Activated T-cell treated with anti-CD3 and anti-CD28 coated beads for 24 hours (primary cell): ENCODE measurements around the gene CD7.

Source experiments
- DNase-seq: peaks from one replicate; pipeline ENCODE4 v3.0.0-alpha.2; 2020; ENCODE audit warnings: low read depth

CD7 gene

GRCh38 chr17:82314727-82315605 is 2.4 kb downstream of the CD7 start:
- DNase-seq = no peak

DNA sequence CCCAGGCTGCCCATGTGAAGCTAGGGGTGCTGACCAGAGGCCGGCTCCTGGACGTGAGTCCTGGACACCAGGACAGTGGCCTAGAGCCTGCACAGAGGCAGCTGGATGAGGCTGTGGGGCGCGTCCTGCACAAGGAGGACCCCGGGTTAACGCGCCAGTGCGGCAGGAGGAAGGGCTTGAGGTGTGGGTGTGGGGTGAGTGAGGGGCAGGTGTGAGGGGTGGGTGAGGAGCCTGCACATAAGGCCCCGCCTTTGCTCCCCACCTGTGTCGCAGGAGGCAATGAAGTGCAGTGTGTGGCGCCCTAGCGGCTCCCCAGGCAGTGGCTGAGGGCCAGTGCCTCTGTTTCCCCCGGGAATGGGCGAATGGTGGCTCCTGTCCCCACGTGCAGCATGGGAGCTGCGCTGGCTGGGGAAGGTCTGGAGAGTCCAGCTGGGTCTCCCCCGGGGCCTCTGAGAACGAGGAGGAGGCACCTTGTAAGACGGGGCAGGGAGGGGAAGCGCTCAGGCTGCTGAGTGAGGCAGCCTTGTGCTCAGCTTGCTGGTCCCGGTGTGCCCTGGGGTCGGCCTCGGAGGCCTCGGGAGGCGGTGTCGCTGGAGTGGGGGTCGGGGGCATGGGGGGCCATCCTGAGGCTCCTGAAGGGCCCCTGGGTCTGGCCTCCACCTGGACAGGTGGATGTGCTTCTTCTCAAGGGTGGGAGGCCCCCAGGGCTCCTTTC is 3.2 kb downstream of the CD7 start:
- no peak for DNase-seq

DNA sequence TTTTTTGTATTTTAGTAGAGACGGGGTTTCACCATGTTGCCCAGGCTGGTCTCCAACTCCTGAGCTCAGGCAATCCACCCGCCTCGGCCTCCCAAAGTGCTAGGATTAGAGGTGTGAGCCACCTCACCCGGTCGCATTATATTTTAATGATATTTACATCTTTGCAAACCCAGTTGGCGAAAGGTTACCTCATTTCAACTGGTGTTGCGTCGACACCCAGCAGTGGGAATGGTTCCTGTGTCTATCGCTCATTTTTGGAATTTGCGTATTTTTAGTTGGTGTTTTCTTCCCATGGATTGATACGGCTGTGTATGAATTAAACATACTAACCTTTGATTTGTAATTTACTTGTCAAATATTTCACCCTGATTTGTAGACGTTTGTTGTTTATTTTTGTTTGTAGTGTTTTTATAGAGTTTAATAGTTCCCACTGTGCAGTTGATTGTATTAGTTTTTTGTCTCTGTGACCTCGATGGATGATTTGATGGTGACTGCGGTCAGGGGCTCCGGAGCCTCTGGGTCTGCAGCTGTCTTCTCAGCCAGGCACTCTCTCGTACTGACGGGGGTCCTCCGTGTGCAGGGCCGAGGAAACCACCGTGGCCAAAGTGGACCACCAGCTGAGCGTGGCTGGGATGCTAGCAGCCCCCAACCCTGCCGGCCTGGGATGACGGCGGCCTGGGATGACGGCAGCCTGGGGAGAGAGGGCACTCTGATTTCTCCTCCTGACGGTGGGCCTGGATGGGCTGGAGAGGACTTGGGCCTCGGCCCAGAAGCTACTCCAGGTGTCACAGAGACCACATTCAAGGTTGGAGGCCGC is 4.0 kb downstream of the CD7 start:
- no peak for DNase-seq

- no peak for DNase-seq
These were observed 5.4 kb downstream of the CD7 start for GRCh38 chr17:82311971-82312370.

DNA sequence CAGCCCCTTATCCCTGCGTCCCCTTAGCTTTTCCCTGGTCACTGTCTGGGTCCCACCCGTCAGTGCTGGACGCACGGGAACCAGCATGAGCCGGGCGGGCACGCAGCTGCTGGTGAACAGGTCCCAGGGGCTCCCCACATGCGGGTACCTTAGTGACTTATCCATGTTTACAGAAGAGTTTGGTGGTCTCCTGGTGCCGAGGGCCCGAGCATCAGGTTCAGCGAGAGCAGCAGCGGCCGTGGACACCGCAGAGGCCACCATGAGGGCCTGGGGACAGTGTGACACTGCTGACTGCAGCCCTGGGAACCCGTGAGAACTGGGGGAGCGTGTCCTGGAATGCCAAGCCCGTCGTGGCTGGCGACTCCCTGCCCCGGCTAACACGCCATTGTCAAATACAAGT is 6.5 kb downstream of the CD7 start:
- DNase-seq = no peak

GRCh38 chr17:82309656-82310570 is 7.5 kb downstream of the CD7 start:
- DNase-seq = no peak

DNA sequence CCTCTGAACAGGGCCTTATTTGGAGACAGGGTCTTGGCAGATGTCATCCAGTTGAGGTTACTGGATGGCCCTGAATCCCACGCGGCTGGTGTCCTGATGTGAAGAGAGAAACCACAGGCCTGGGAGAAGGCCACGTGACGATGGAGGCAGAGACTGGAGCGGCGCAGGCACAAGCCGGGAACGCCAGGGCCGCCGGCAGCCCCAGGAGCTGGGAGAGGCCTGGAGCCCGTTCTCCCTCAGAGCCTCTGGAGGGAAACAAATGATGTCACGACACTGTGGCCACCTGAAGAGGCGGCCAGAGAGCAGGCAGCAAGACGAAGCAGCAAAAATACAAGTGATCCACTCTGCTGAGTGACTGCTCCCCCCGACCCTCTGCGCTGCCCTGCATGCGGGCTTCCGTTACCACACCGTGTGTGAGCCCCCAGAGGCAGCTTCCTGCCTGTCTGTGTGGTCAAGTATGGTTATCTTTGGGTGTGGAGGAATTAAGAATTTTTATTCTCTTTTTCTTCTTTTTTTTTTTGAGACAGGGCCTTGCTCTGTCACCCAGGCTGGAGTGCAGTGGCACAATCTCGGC is 11.6 kb downstream of the CD7 start:
- DNase-seq = no peak

- DNase-seq = no peak
These were observed 12.3 kb downstream of the CD7 start for GRCh38 chr17:82304826-82305726.

DNA sequence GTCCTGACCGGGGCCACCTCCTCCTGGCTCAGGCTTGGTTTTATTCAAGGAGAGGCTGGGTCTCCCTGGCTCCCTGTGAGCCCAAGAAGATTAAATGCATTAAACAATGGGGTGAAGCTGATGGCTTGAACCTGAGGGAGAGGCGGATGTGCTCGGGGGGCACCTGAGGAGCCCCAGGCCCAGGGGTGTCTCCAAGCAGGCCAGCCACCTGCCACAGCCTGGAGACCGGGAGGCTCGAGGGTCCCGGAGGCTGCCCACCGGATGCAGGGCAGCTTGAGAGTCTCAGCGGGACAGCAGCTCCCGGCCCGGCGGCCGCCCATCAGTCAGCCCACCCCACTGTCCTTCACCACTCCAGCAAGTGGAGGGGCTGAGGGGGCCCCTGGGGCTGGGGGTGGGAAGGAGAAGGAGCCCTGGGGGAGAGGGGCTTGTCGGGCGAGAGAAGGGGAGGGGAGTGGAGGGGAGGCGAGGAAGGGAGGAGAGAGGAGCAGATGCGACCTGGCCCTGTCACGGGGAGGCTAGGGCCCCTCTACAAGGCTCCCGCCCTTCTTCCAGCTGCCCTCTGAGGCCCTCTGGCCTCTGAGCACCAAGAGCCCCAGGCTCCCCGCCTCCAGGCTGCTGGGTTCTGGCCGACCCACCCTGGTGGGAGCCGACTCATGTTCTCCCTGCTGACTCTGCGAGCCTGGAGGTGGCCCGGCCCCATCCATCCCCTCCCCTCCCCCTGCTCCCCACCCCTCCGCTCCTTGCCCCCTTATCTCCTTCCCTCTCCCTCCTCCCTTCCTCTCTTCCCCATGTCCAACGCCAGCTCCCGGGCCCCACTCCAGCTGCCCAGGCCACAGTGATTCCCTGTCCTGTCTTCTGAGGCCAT is 13.2 kb downstream of the CD7 start:
- no peak for DNase-seq

GRCh38 chr17:82302991-82303943 is 14.1 kb downstream of the CD7 start:
- no peak for DNase-seq

DNA sequence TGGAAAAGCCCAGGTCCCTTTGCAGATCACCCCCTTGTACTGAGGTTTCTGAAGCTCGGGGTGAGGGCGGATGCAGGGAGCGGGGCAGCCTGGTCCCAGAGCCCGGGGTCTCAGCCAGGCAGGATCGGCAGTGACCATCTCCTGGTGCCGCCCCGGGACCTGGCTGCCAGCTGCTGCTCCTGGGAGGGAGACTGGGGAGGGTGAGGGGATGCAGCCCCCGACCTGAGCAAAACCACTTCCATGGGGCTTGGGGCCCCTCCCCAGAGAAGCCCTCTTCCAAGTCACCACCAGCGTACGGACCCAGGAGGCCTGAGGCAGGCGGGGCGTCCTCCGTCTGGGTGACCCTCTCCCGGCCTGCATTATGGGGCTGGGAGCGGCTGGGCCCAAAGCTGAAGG is 14.8 kb downstream of the CD7 start:
- no peak for DNase-seq

DNA sequence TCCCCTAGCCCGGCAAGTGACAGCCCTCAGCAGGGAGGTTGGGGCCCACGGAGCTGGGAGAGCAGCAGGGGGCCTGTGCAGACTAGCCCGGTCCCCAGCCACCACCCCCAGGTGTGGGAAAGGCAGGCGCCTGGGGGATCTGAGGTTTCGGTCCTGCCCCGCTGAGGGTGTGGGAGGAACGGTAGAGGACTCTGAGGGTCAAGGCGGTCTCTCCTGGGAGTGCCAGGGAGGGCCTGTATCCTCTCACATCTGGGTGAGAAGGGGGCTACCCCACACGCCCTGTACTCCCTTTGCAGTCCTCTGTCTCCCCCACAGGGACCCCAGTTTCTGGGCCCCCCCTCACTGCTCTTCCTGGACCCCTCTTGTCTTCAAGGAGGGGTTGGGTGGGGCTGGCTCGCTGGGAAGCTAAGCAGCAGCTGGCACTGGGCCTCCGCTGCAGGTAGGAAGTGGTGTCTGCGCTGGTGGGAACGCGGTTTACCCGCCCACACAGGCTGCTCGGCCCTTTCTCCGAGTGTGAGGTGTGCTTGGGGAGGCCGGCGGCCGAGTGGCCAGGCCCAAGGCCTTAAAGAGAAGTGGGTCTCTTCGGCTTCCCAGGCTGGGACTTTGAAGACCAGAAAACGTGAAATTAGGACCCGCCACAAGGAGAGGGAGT is 15.4 kb downstream of the CD7 start:
- DNase-seq = no peak

- DNase-seq = no peak
These were observed 16.0 kb downstream of the CD7 start for GRCh38 chr17:82301300-82301915.

DNA sequence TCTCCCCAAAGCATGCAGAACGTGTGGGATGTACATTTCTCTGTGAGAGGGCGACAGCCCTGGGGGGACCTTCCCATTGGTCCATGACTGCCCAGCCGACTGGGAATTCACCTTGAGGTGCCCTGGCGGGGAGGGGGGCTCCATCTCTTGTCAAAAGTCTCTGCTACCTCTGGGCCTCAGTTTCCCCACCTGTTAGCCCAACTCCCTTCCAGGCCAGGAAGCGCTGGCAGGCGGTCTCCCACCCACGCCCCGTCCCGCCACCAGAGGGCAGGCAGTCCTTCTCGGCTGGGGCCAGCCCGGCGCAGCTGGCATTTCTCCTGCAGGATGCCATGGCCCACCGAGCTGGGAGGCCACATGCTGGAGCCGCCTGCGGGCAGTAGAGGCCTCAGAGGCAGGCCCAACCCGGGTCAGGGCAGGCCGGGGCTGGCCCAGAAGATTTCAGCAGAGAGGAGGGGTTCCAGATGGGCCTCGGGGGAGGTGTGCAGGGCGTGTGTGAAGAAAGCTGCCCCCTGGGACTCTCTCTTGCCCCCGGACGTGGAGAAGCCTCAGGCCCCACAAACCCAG is 16.6 kb downstream of the CD7 start:
- no peak for DNase-seq

DNA sequence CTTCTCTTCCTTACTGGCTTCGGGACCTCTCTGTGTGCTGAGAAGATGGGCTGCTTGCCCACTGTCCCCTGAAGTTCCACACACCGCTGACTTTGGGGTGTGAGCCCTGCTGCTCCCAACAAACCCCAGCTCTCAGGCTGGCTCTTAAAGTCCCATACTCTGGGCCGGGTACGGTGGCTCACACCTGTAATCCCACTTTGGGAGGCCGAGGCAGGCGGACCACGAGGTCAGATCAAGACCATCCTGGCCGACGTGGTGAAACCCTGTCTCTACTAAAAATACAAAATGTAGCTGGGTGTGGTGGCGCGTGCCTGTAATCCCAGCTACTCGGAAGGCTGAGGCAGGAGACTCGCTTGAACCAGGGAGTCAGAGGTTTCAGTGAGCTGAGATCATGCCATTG is 17.2 kb downstream of the CD7 start:
- DNase-seq = no peak

DNA sequence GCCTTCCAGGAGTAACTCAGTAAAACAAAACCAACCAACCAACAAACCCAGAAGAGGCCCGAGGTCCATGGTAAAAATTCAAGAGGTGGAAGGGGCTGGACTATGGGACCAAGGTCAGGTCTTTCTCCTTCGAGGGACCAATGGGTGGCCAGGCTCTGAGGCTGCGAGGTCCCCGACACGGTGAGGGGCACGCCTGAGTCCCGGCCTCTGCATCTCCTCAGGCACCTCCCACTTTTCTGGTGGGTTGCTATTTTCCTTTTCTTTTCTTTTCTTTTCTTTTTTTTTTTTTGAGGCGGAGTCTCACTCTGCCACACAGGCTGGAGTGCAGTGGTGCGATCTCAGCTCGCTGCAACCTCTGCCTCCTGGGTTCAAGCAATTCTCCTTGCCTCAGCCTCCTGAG is 18.0 kb downstream of the CD7 start:
- no peak for DNase-seq
